HepG2 (cell line): ENCODE data around the gene MESD. TPM values are rescaled to one million over a fixed set of nuclear protein-coding genes. Genes with fewer than 3 reads are reported as not detected.
A peak's percentile ranks its signal among the peaks of the same experiment; 100 is the strongest.

ENCODE experiments used
- DMAP1 ChIP-seq: IDR thresholded peaks from 2 replicates; pipeline ENCODE4 v1.6.1; 2016
- FOSL2 ChIP-seq: sonication (generic); formaldehyde crosslinking; IDR thresholded peaks from 2 replicates; pipeline ENCODE4 v1.4.0; 2020; ENCODE audit warnings: missing genetic modification reagents
- FOXM1 ChIP-seq: sonication (generic); formaldehyde crosslinking; IDR thresholded peaks from 2 replicates; pipeline ENCODE4 v1.5.0; 2020; ENCODE audit warnings: missing genetic modification reagents
- FOXP1 ChIP-seq, 2 experiments: fragments of 450-650 bp in 1 of 2; IDR thresholded peaks; 2 replicates each; pipeline ENCODE4 v1.6.1; 2017 to 2018; ENCODE audit warnings: antibody characterized with exemption in 1 of 2
- HNRNPH1 ChIP-seq: fragments of 200-400 bp; formaldehyde crosslinking; optimal IDR thresholded peaks from 2 replicates; pipeline ENCODE3; 2017; ENCODE audit warnings: mild to moderate bottlenecking, low read depth, low read length
- MEF2D ChIP-seq: sonication (generic); formaldehyde crosslinking; IDR thresholded peaks from 2 replicates; pipeline ENCODE4 v1.5.1; 2020; ENCODE audit warnings: mild to moderate bottlenecking, missing genetic modification reagents
- NFE2 ChIP-seq: sonication (generic); formaldehyde crosslinking; IDR thresholded peaks from 2 replicates; pipeline ENCODE4 v1.4.0; 2020; ENCODE audit warnings: missing genetic modification reagents
- NR2F1 ChIP-seq, 2 experiments: fragments of 450-650 bp in 1 of 2; formaldehyde crosslinking in 1 of 2; IDR thresholded peaks; 2 replicates each; pipeline versions ENCODE4 v1.5.0 to v1.6.1; 2016 to 2020; ENCODE audit warnings: mild to moderate bottlenecking in 1 of 2, missing compliant biosample characterization in 1 of 2, missing genetic modification reagents in 1 of 2, moderate library complexity in 1 of 2
- RAD21 ChIP-seq: fragments of 450-650 bp; formaldehyde crosslinking; IDR thresholded peaks from 2 replicates; pipeline ENCODE4 v1.5.0; 2020; ENCODE audit warnings: mild to moderate bottlenecking
- REPIN1 ChIP-seq: sonication (generic); formaldehyde crosslinking; IDR thresholded peaks from 2 replicates; pipeline ENCODE4 v1.8.0; 2022; ENCODE audit warnings: missing genetic modification reagents, low read depth, mild to moderate bottlenecking, borderline replicate concordance
- RFX3 ChIP-seq: IDR thresholded peaks from 2 replicates; pipeline ENCODE4 v1.6.1; 2016; ENCODE audit warnings: missing biosample characterization, missing genetic modification reagents
- SAP130 ChIP-seq: IDR thresholded peaks from 2 replicates; pipeline ENCODE4 v1.6.1; 2016; ENCODE audit warnings: low read depth
- TCF7 ChIP-seq: sonication (generic); IDR thresholded peaks from 2 replicates; pipeline ENCODE4 v1.6.1; 2016; ENCODE audit warnings: antibody characterized with exemption, low read depth
- ZNF235 ChIP-seq: sonication (generic); formaldehyde crosslinking; IDR thresholded peaks from 2 replicates; pipeline ENCODE4 v1.8.1; 2023; ENCODE audit warnings: mild to moderate bottlenecking, missing genetic modification reagents, borderline replicate concordance
- ZNF713 ChIP-seq: sonication (generic); formaldehyde crosslinking; IDR thresholded peaks from 2 replicates; pipeline ENCODE4 v1.4.0; 2020; ENCODE audit warnings: mild to moderate bottlenecking, missing genetic modification reagents
- ZNF746 ChIP-seq: sonication (generic); formaldehyde crosslinking; IDR thresholded peaks from 2 replicates; pipeline ENCODE4 v1.8.0; 2022; ENCODE audit warnings: mild to moderate bottlenecking, missing genetic modification reagents
- ZNF777 ChIP-seq: sonication (generic); formaldehyde crosslinking; IDR thresholded peaks from 2 replicates; pipeline ENCODE4 v1.4.0; 2020; ENCODE audit warnings: missing genetic modification reagents
- polyA plus RNA-seq, 8 experiments: library from polyadenylated mRNA; depleted of rRNA in 3 of 8; stranded (reverse) in 7 of 8; unstranded in 1 of 8; fragments of >200 nt; fragmentation: Illumina TruSeq in 4 of 8; extraction: Trizol in 4 of 8; gene quantifications; 2 replicates each; pipeline versions ENCODE4 v1.2.1 to v1.2.3, GENCODE V29; 2011 to 2016; ENCODE audit warnings: low read depth in 4 of 8, missing spikeins in 1 of 8, mixed read lengths in 1 of 8; ENCODE audit not compliant: insufficient read depth in 1 of 8
- total RNA-seq, 5 experiments: library from RNA; depleted of rRNA; stranded (reverse); fragments of >200 nt; fragmentation: Illumina TruSeq; extraction: Trizol; gene quantifications; 2 replicates each; pipeline ENCODE4 v1.2.3, GENCODE V29; 2016; ENCODE audit warnings: low read depth in 1 of 5
- TF ChIP-seq, protein P1 (sequence below): IDR thresholded peaks from 2 replicates; pipeline ENCODE4 v1.6.1; 2012; ENCODE audit warnings: low read length, improper control_type of control experiment
- TF ChIP-seq, protein P2 (sequence below), 2 experiments: sonication (generic) in 1 of 2; formaldehyde crosslinking in 1 of 2; IDR thresholded peaks; 2 replicates each; pipeline versions ENCODE4 v1.6.1 to v1.9.0; 2014 to 2022; ENCODE audit warnings: antibody characterized with exemption in 1 of 2, borderline replicate concordance in 1 of 2, inconsistent platforms in 1 of 2, low read depth in 1 of 2, missing genetic modification reagents in 1 of 2
- TF ChIP-seq, protein P3 (sequence below): sonication (generic); formaldehyde crosslinking; IDR thresholded peaks from 2 replicates; pipeline ENCODE4 v1.4.0; 2020; ENCODE audit warnings: missing genetic modification reagents, mild to moderate bottlenecking, borderline replicate concordance

The MESD gene
- total and polyA plus RNA-seq, 2 of the 13 experiments (the other 11 are each of a cell fraction or from before 2014, with no cell fraction given) = 18.0 to 46.2 TPM

DNA sequence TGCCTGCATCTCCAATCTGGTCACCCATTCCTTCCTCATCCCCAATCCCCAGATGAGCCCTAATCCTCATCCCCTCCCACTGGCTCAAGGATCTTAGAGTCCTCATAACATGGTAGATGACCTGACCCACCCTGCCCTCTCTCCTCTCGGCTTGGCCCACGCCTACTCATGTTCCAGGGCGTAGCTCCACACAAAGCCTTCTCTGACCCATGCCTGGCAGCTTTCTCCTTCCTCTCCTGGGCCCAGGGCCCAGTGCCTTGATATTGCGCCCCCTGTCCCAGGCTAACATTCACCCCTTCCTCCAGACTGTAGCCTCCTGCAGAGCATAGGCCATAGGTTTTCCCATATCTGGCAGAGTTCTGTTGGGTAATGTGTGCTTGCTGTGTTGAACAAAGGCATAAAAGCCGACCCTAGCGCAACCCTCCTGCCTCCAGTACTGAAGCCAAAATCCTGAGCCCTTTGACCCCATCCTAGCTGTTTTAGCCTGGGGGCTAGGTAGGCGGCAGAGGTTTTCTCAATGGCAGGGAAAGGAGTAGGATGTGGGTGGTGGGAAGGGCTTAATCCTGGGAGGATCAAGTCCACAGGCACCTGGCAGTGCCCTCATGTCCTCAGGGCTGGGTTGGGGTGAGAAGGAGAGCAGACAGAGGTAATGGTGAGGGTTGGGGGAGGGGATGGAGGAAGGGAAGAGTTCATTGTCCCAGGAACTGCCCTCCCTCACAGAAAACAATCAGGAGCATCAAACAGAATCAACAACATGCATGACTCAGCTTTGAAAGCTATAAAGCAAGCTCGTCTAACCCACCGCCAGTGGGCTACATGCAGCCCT, 35.5 kb downstream of the MESD start (continued):
- no peak for TF ChIP-seq RFX3
- peak; percentile 36; the same call in 1 of the 2 replicates for TF ChIP-seq TCF7
- TF ChIP-seq NFE2 = peak; percentile 57
- TF ChIP-seq ZNF235 (CRISPR knock-in tag) = no peak
- TF ChIP-seq, protein P1, sequence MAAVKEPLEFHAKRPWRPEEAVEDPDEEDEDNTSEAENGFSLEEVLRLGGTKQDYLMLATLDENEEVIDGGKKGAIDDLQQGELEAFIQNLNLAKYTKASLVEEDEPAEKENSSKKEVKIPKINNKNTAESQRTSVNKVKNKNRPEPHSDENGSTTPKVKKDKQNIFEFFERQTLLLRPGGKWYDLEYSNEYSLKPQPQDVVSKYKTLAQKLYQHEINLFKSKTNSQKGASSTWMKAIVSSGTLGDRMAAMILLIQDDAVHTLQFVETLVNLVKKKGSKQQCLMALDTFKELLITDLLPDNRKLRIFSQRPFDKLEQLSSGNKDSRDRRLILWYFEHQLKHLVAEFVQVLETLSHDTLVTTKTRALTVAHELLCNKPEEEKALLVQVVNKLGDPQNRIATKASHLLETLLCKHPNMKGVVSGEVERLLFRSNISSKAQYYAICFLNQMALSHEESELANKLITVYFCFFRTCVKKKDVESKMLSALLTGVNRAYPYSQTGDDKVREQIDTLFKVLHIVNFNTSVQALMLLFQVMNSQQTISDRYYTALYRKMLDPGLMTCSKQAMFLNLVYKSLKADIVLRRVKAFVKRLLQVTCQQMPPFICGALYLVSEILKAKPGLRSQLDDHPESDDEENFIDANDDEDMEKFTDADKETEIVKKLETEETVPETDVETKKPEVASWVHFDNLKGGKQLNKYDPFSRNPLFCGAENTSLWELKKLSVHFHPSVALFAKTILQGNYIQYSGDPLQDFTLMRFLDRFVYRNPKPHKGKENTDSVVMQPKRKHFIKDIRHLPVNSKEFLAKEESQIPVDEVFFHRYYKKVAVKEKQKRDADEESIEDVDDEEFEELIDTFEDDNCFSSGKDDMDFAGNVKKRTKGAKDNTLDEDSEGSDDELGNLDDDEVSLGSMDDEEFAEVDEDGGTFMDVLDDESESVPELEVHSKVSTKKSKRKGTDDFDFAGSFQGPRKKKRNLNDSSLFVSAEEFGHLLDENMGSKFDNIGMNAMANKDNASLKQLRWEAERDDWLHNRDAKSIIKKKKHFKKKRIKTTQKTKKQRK = no peak
- TF ChIP-seq REPIN1 (CRISPR knock-in tag) = no peak
- TF ChIP-seq DMAP1 (CRISPR knock-in tag) = no peak
- TF ChIP-seq ZNF746 = 0 out of 2 replicates have a peak, but pooled peaks have one; percentile 70
- peak; percentile 28 for TF ChIP-seq HNRNPH1
- peak in 1 of 2 experiments; percentile 61; a peak in 1 of 4 replicates for TF ChIP-seq NR2F1 (CRISPR knock-in tag; IDR thresholded peaks at IDR 0.05)
- TF ChIP-seq FOXM1 (CRISPR knock-in tag) = no peak
- no peak for TF ChIP-seq MEF2D
- peak; percentile 89 for TF ChIP-seq FOSL2 (CRISPR knock-in tag)
- TF ChIP-seq, protein P2, sequence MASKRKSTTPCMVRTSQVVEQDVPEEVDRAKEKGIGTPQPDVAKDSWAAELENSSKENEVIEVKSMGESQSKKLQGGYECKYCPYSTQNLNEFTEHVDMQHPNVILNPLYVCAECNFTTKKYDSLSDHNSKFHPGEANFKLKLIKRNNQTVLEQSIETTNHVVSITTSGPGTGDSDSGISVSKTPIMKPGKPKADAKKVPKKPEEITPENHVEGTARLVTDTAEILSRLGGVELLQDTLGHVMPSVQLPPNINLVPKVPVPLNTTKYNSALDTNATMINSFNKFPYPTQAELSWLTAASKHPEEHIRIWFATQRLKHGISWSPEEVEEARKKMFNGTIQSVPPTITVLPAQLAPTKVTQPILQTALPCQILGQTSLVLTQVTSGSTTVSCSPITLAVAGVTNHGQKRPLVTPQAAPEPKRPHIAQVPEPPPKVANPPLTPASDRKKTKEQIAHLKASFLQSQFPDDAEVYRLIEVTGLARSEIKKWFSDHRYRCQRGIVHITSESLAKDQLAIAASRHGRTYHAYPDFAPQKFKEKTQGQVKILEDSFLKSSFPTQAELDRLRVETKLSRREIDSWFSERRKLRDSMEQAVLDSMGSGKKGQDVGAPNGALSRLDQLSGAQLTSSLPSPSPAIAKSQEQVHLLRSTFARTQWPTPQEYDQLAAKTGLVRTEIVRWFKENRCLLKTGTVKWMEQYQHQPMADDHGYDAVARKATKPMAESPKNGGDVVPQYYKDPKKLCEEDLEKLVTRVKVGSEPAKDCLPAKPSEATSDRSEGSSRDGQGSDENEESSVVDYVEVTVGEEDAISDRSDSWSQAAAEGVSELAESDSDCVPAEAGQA (IDR thresholded peaks at IDR 0.05; ENCODE audit: low read depth) = no peak
- TF ChIP-seq, protein P2 (CRISPR knock-in tag; IDR thresholded peaks at IDR 0.05; ENCODE audit: borderline replicate concordance) = no peak
- TF ChIP-seq ZNF713 (CRISPR knock-in tag) = no peak
- TF ChIP-seq SAP130 (CRISPR knock-in tag) = peak; percentile 36; the same call in 1 of the 2 replicates
- TF ChIP-seq FOXP1 (IDR thresholded peaks at IDR 0.05) = no peak
- TF ChIP-seq FOXP1 (CRISPR knock-in tag; IDR thresholded peaks at IDR 0.05) = peak; percentile 55
- TF ChIP-seq, protein P3, sequence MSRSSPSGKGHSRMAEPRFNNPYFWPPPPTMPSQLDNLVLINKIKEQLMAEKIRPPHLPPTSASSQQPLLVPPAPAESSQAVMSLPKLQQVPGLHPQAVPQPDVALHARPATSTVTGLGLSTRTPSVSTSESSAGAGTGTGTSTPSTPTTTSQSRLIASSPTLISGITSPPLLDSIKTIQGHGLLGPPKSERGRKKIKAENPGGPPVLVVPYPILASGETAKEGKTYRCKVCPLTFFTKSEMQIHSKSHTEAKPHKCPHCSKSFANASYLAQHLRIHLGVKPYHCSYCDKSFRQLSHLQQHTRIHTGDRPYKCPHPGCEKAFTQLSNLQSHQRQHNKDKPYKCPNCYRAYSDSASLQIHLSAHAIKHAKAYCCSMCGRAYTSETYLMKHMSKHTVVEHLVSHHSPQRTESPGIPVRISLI (CRISPR knock-in tag) = no peak
- TF ChIP-seq RAD21 (CRISPR knock-in tag) = no peak
- TF ChIP-seq ZNF777 (CRISPR knock-in tag) = no peak
